ENCODE results near the gene SMPD3. TPM values are rescaled to one million over a fixed set of nuclear protein-coding genes. Genes with fewer than 3 reads are reported as not detected.

SMPD3 gene
- total RNA-seq, 1 experiment from 2014 or later = 0.89 TPM

- Histone ChIP-seq H3K36me3 (ENCODE audit: control insufficient read depth in 1 of 2, insufficient read depth in 2 of 2, low read length in 2 of 2) (peaks cover 0 to 4% of the 10 kb centered on the region in 2 experiments; a peak in 1 of 4 replicates), H3K9ac (ENCODE audit: low read length) (no peak overlapping the region), H4K20me1 (ENCODE audit: insufficient read depth) (no peaks in the 10 kb centered on the region), H3K9me3 (ENCODE audit: control insufficient read depth in 1 of 2, insufficient read depth in 1 of 2, low read depth in 1 of 2, low read length in 2 of 2) (no peaks in the 10 kb centered on the region), H2AFZ (ENCODE audit: low read depth, low read length, poor library complexity, severe bottlenecking) (no peak overlapping the region), H3K4me3 (replicated peaks in 1 of 2; ENCODE audit: low read depth in 1 of 2, low read length in 2 of 2) (no peak overlapping the region), H3K27ac (ENCODE audit: low read depth, low read length) (no peak overlapping the region), H3K27me3 (ENCODE audit: insufficient read depth, low read length) (no peaks in the 10 kb centered on the region), H3K4me2 (ENCODE audit: low read length) (no peak overlapping the region), H3K9me2 (ENCODE audit: insufficient read depth) (no peaks in the 10 kb centered on the region), H3K79me2 (ENCODE audit: insufficient read depth, low read length) (no peaks in the 10 kb centered on the region), H3K4me1 (ENCODE audit: control insufficient read depth in 1 of 2, insufficient read depth in 2 of 2, low read length in 2 of 2) (peaks cover 0 to 6% of the 10 kb centered on the region in 2 experiments; a peak in 1 of 4 replicates)
- TF ChIP-seq YY1 (IDR thresholded peaks at IDR 0.05; ENCODE audit: extremely low read depth, insufficient replicate concordance, low read depth, low read length) (no peak), TCF7L2 (IDR thresholded peaks at IDR 0.05; ENCODE audit: borderline replicate concordance, extremely low read depth, insufficient read depth, insufficient read length) (no peak), ATF3 (IDR thresholded peaks at IDR 0.05) (no peak), REST (IDR thresholded peaks at IDR 0.05; ENCODE audit: low read depth) (no peak), POLR2A (IDR thresholded peaks at IDR 0.05; ENCODE audit: borderline replicate concordance, extremely low read depth, insufficient read depth, insufficient read length) (no peak), EGR1 (IDR thresholded peaks at IDR 0.05; ENCODE audit: low read depth) (no peak), EZH2 (IDR thresholded peaks at IDR 0.05) (no peak), ZBTB33 (IDR thresholded peaks at IDR 0.05; ENCODE audit: extremely low read depth, insufficient replicate concordance, low read length) (no peak), ELF1 (IDR thresholded peaks at IDR 0.05; ENCODE audit: borderline replicate concordance, low read depth) (no peak), SRF (IDR thresholded peaks at IDR 0.05; ENCODE audit: low read depth) (no peak), FOSL1 (IDR thresholded peaks at IDR 0.05; ENCODE audit: low read depth) (no peak), ZFX (IDR thresholded peaks at IDR 0.05) (no peak), CBX3 (IDR thresholded peaks at IDR 0.05; ENCODE audit: low read depth) (no peak), MAX (IDR thresholded peaks at IDR 0.05) (no peak), RAD21 (IDR thresholded peaks at IDR 0.05; ENCODE audit: low read depth) (no peak), JUND (IDR thresholded peaks at IDR 0.05) (no peak), EZH2phosphoT487 (IDR thresholded peaks at IDR 0.05; ENCODE audit: borderline replicate concordance) (no peak), ZNF274 (IDR thresholded peaks at IDR 0.05; ENCODE audit: low read depth, low read length) (no peak), SP1 (IDR thresholded peaks at IDR 0.05; ENCODE audit: low read depth) (no peak)
- TF ChIP-seq, protein P1, sequence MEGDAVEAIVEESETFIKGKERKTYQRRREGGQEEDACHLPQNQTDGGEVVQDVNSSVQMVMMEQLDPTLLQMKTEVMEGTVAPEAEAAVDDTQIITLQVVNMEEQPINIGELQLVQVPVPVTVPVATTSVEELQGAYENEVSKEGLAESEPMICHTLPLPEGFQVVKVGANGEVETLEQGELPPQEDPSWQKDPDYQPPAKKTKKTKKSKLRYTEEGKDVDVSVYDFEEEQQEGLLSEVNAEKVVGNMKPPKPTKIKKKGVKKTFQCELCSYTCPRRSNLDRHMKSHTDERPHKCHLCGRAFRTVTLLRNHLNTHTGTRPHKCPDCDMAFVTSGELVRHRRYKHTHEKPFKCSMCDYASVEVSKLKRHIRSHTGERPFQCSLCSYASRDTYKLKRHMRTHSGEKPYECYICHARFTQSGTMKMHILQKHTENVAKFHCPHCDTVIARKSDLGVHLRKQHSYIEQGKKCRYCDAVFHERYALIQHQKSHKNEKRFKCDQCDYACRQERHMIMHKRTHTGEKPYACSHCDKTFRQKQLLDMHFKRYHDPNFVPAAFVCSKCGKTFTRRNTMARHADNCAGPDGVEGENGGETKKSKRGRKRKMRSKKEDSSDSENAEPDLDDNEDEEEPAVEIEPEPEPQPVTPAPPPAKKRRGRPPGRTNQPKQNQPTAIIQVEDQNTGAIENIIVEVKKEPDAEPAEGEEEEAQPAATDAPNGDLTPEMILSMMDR (IDR thresholded peaks at IDR 0.05 in 2 of 3, conservative IDR thresholded peaks at IDR 0.05 in 1 of 3; ENCODE audit: borderline replicate concordance in 1 of 3, insufficient read depth in 1 of 3, low read depth in 2 of 3, low read length in 2 of 3) = no peak
- intact Hi-C loops (cut with micrococcal nuclease) = no loop called here
- DNase-seq (ENCODE audit: low read depth, low spot score) = no peak
- no peak for ATAC-seq
- CTCF ChIA-PET = interaction anchor here (0.6 to 1.1 kb wide), 2 partner anchors 10 to 27 kb away, joined by 3 read pairs; no protein-coding TSS in a partner anchor
- RAD21 ChIA-PET (ENCODE audit: low non-redundant PET in 1 of 2, low total read pairs in 2 of 2, uncharacterized antibody in 2 of 2, unreplicated experiment in 2 of 2) = no interaction called here
- no TSS peak for BruUV-seq (replicated peaks)
- POLR2A ChIA-PET = no interaction called here
Observed at GRCh38 chr16:68362262-68362913, 85.9 kb downstream of the SMPD3 start.

All from HCT116 (cell line).